B cell (primary cell): Measurements from ENCODE around the gene DLGAP4. TPM values are rescaled to one million over a fixed set of nuclear protein-coding genes. Genes with fewer than 3 reads are reported as not detected.

Source experiments
- ATAC-seq: fragments of 200-7000 bp; cut with Tn5 transposase; one replicate; pipeline ENCODE4 v1.10.0; 2021; ENCODE audit warnings: low read depth, mild to moderate bottlenecking, moderate number of reproducible peaks, moderate library complexity
- CTCF ChIA-PET: fragments of 350-600 bp; sonication (Branson Sonifier 250); formaldehyde crosslinking; loops from one replicate; lab custom pipeline; 2021; ENCODE audit warnings: antibody characterized with exemption, inconsistent platforms; lab: Charles Lee
- POLR2A ChIA-PET: fragments of 350-600 bp; sonication (Branson Sonifier 250); formaldehyde crosslinking; loops from one replicate; lab custom pipeline; 2021; ENCODE audit warnings: antibody characterized with exemption; lab: Charles Lee
- DNase-seq: peaks from one replicate; pipeline ENCODE4 v3.0.0; 2013
- H2AFZ ChIP-seq: 2 replicates; pipeline ENCODE4 v1.6.1; 2012; ENCODE audit warnings: mild to moderate bottlenecking, low read depth, low read length; ENCODE audit not compliant: insufficient read depth, poor library complexity, severe bottlenecking
- H3K27ac ChIP-seq, 2 donors: 1 replicate in 1 of 2; 2 replicates in 1 of 2; pipeline ENCODE4 v1.5.1; 2012 to 2013; ENCODE audit warnings: low read length in 2 of 2, mild to moderate bottlenecking in 2 of 2, moderate library complexity in 1 of 2
- H3K27me3 ChIP-seq, 4 experiments: fragments of 200-600 bp in 1 of 4; sonication (generic) in 1 of 4; replicated peaks in 1 of 4; 1 replicate in 2 of 4; 2 replicates in 2 of 4; pipeline versions ENCODE4 v1.6.1 to v1.7.0; 2013 to 2016; ENCODE audit warnings: low read length in 3 of 4, mild to moderate bottlenecking in 2 of 4, mixed read lengths in 1 of 4, moderate library complexity in 1 of 4; ENCODE audit not compliant: insufficient read depth in 4 of 4, control insufficient read depth in 3 of 4; ENCODE audit errors: control extremely low read depth in 1 of 4
- H3K36me3 ChIP-seq, 2 experiments: replicated peaks in 1 of 2; 1 replicate in 1 of 2; 2 replicates in 1 of 2; pipeline versions ENCODE4 v1.6.1 to v1.7.1; 2013; ENCODE audit warnings: low read length in 1 of 2; ENCODE audit not compliant: insufficient read depth in 2 of 2, control insufficient read depth in 1 of 2; ENCODE audit errors: control extremely low read depth in 1 of 2, extremely low read depth in 1 of 2
- H3K4me1 ChIP-seq, 2 donors: fragments of 200-600 bp in 1 of 2; sonication (generic) in 1 of 2; 1 replicate in 1 of 2; 2 replicates in 1 of 2; pipeline versions ENCODE4 v1.5.1 to v1.6.1; 2013 to 2017; ENCODE audit warnings: low read length in 2 of 2; ENCODE audit not compliant: control insufficient read depth in 2 of 2, insufficient read depth in 2 of 2
- H3K4me2 ChIP-seq: replicated peaks from 2 replicates; pipeline ENCODE3; 2012; ENCODE audit warnings: mild to moderate bottlenecking, low read depth, low read length; ENCODE audit not compliant: poor library complexity, severe bottlenecking
- H3K4me3 ChIP-seq, 5 experiments: fragments of 200-600 bp in 1 of 5; sonication (generic) in 1 of 5; 1 replicate in 3 of 5; 2 replicates in 2 of 5; pipeline versions ENCODE4 v1.5.1 to v1.7.0; 2011 to 2016; ENCODE audit warnings: low read length in 4 of 5, mild to moderate bottlenecking in 4 of 5, low read depth in 2 of 5, control low read depth in 1 of 5, moderate library complexity in 1 of 5; ENCODE audit not compliant: insufficient read depth in 1 of 5; ENCODE audit errors: control extremely low read depth in 1 of 5, extremely low read depth in 1 of 5
- H3K79me2 ChIP-seq: fragments of 200-600 bp; sonication (generic); one replicate; pipeline ENCODE4 v1.6.0; 2016; ENCODE audit warnings: low read length; ENCODE audit not compliant: control insufficient read depth, insufficient read depth
- H3K9ac ChIP-seq: fragments of 200-600 bp; sonication (generic); 2 replicates; pipeline ENCODE4 v1.6.1; 2017; ENCODE audit warnings: mild to moderate bottlenecking, low read length, moderate library complexity
- H3K9me3 ChIP-seq, 3 donors: one replicate each; pipeline versions ENCODE4 v1.6.1 to v1.7.1; 2013; ENCODE audit warnings: low read length in 2 of 3; ENCODE audit not compliant: control insufficient read depth in 2 of 3, insufficient read depth in 1 of 3; ENCODE audit errors: control extremely low read depth in 1 of 3
- H4K20me1 ChIP-seq: 2 replicates; pipeline ENCODE4 v1.6.0; 2012; ENCODE audit warnings: mild to moderate bottlenecking, low read length; ENCODE audit not compliant: insufficient read depth, control insufficient read depth, poor library complexity, severe bottlenecking
- H3K27ac Mint-ChIP-seq: one replicate; pipeline ENCODE4 v1.8.0; 2021; ENCODE audit warnings: mixed read lengths
- H3K27me3 Mint-ChIP-seq: one replicate; pipeline ENCODE4 v1.8.0; 2021; ENCODE audit warnings: mixed read lengths
- H3K4me1 Mint-ChIP-seq: one replicate; pipeline ENCODE4 v1.8.0; 2021; ENCODE audit warnings: mixed read lengths
- H3K4me3 Mint-ChIP-seq: one replicate; pipeline ENCODE4 v1.8.0; 2021; ENCODE audit warnings: mixed read lengths
- H3K9me3 Mint-ChIP-seq: one replicate; pipeline ENCODE4 v1.8.0; 2022; ENCODE audit warnings: mixed read lengths; ENCODE audit not compliant: insufficient read depth
- CTCF ChIP-seq: fragments of 200-600 bp; IDR thresholded peaks from one replicate; pipeline ENCODE4 v1.8.0; 2022; ENCODE audit warnings: antibody characterized with exemption, mild to moderate bottlenecking
- EZH2 ChIP-seq: IDR thresholded peaks from 2 replicates; pipeline ENCODE4 v1.6.1; 2012; ENCODE audit warnings: borderline replicate concordance, low read depth, mild to moderate bottlenecking, moderate library complexity, low read length; ENCODE audit not compliant: insufficient read depth, poor library complexity, severe bottlenecking
- WGBS: methylation state at CpG from one replicate; pipeline ENCODE4 v1.1.5; 2013; ENCODE audit warnings: missing lambda C conversion rate; ENCODE audit not compliant: insufficient coverage; 5-methylcytosine and 5-hydroxymethylcytosine counted together
- intact Hi-C: fragments of 100-400 bp; cut with micrococcal nuclease; formaldehyde crosslinking; loops from one replicate; pipeline ENCODE4 v1.10.0; 2022
- polyA plus RNA-seq: library from polyadenylated mRNA; depleted of rRNA; stranded (reverse); fragments of >200 nt; gene quantifications from 2 replicates; pipeline ENCODE4 v1.2.3, GENCODE V29; 2012
- total RNA-seq, 2 donors: library from RNA; stranded (reverse); fragments of 120-200 nt in 1 of 2; gene quantifications; 1 replicate in 1 of 2; 2 replicates in 1 of 2; pipeline versions ENCODE4 v1.2.3 to v1.2.4, GENCODE V29; 2013 to 2022

The DLGAP4 gene
- total and polyA plus RNA-seq, 2 donors (not counting 1 experiment from before 2014, with no cell fraction given): 68.8 to 87.8 TPM

GRCh38 chr20:36555248-36555647 lies 249.1 kb downstream of the DLGAP4 start:
- no peak overlapping the region for H3K27ac ChIP-seq
- no peak overlapping the region for H2AFZ ChIP-seq
- no peak overlapping the region for H3K4me2 ChIP-seq
- no peak for ATAC-seq
- DNase-seq: no peak
- no peaks in the 10 kb centered on the region for H3K9me3 ChIP-seq
- intact Hi-C loops: no loop called here
- no peaks in the 10 kb centered on the region for H3K36me3 ChIP-seq
- H3K27ac Mint-ChIP-seq: no peak overlapping the region
- ChIA-PET CTCF (interaction anchor here (0.5 kb wide), 1 partner anchor 46 kb away, joined by 3 read pairs; no protein-coding TSS in a partner anchor), POLR2A (no interaction called here)
- no peaks in the 10 kb centered on the region for H4K20me1 ChIP-seq
- H3K27me3 ChIP-seq: no peaks in the 10 kb centered on the region
- no peaks in the 10 kb centered on the region for H3K27me3 Mint-ChIP-seq
- peaks cover 13% of the 10 kb centered on the region for H3K4me1 Mint-ChIP-seq
- no CpG with 5 or more reads among the region's 2 CpGs for WGBS
- H3K4me1 ChIP-seq: peaks cover 9 to 10% of the 10 kb centered on the region in 2 donors
- no peak for TF ChIP-seq EZH2
- no peak for TF ChIP-seq CTCF
- no peak overlapping the region for H3K4me3 Mint-ChIP-seq
- H3K79me2 ChIP-seq: no peaks in the 10 kb centered on the region
- no peaks in the 10 kb centered on the region for H3K9me3 Mint-ChIP-seq
- no peak overlapping the region for H3K4me3 ChIP-seq
- H3K9ac ChIP-seq: no peak overlapping the region

- ChIA-PET POLR2A (no interaction called here), CTCF (interaction anchor here (1.1 kb wide), 1 partner anchor 42 kb away, joined by 3 read pairs; no protein-coding TSS in a partner anchor)
- H3K9ac ChIP-seq: no peak overlapping the region
- ATAC-seq (no peak), DNase-seq (no peak)
- H3K27ac Mint-ChIP-seq: no peak overlapping the region
- intact Hi-C loops: no loop called here
- H2AFZ ChIP-seq: no peak overlapping the region
- no peak overlapping the region for H3K4me3 ChIP-seq
- peaks cover 0 to 14% (median 7%) of the 10 kb centered on the region in 3 donors for H3K9me3 ChIP-seq
- no peaks in the 10 kb centered on the region for H3K79me2 ChIP-seq
- no peaks in the 10 kb centered on the region for H4K20me1 ChIP-seq
- H3K36me3 ChIP-seq: peaks cover 0 to 2% of the 10 kb centered on the region in 2 experiments
- H3K4me1 Mint-ChIP-seq: no peaks in the 10 kb centered on the region
- no peaks in the 10 kb centered on the region for H3K27me3 Mint-ChIP-seq
- peaks cover 3% of the 10 kb centered on the region for H3K9me3 Mint-ChIP-seq
- H3K27me3 ChIP-seq: no peaks in the 10 kb centered on the region
- TF ChIP-seq EZH2 (no peak), CTCF (no peak)
- no peak overlapping the region for H3K27ac ChIP-seq
- 88% methylated on average over 2 of the region's 2 CpGs for WGBS
- no peak overlapping the region for H3K4me2 ChIP-seq
- H3K4me3 Mint-ChIP-seq: no peak overlapping the region
- no peaks in the 10 kb centered on the region for H3K4me1 ChIP-seq
Observed at GRCh38 chr20:36562724-36563123, 256.6 kb downstream of the DLGAP4 start.
